Astrocyte of the spinal cord (primary cell): ENCODE results near the gene SMIM11.
"Not testable (repeated sequence)": the region's sequence is repeated elsewhere in the genome, so short reads cannot be mapped to it uniquely, and the experiment has no call there.

ENCODE experiments used
- DNase-seq: peaks from one replicate; pipeline ENCODE4 v3.0.0; 2011; ENCODE audit warnings: low read depth, low spot score
- H3K4me3 ChIP-seq: 2 replicates; pipeline ENCODE4 v1.5.1; 2011; ENCODE audit warnings: low read depth, mild to moderate bottlenecking, low read length, moderate library complexity
- in situ Hi-C: cut with HindIII; loops from 2 replicates; pipeline ENCODE4 v1.10.0; 2017; ENCODE audit warnings: low sequenced_read_pairs

SMIM11 gene

GRCh38 chr21:34429710-34430109 lies 54.4 kb downstream of the SMIM11 start:
- H3K4me3 ChIP-seq, DNase-seq, in situ Hi-C loops: not testable (repeated sequence)
